HK-2 (cell line): ENCODE data around the gene SLC24A3.

ENCODE experiments used
- DNase-seq: peaks from one replicate; pipeline ENCODE4 v3.0.0-alpha.2; 2018; ENCODE audit not compliant: unreplicated experiment

Gene SLC24A3

GRCh38 chr20:19341348-19342053, 129.1 kb downstream of the SLC24A3 start:
- DNase-seq, result no peak

GRCh38 chr20:19344341-19344740, 131.9 kb downstream of the SLC24A3 start:
- DNase-seq, result no peak

- no peak for DNase-seq
Measured at GRCh38 chr20:19347943-19348456, 135.6 kb downstream of the SLC24A3 start.

- DNase-seq, result no peak
Measured at GRCh38 chr20:19348582-19348981, 136.1 kb downstream of the SLC24A3 start.

GRCh38 chr20:19349879-19350278, 137.4 kb downstream of the SLC24A3 start:
- no peak for DNase-seq

- DNase-seq, result no peak
Measured at GRCh38 chr20:19351542-19351941, 139.1 kb downstream of the SLC24A3 start.

GRCh38 chr20:19354950-19355349, 142.5 kb downstream of the SLC24A3 start:
- DNase-seq, result no peak

- no peak for DNase-seq
Measured at GRCh38 chr20:19361790-19362189, 149.3 kb downstream of the SLC24A3 start.

GRCh38 chr20:19363476-19363875, 151.0 kb downstream of the SLC24A3 start:
- DNase-seq, result no peak

GRCh38 chr20:19367591-19367990, 155.1 kb downstream of the SLC24A3 start:
- DNase-seq, result no peak

- no peak for DNase-seq
Measured at GRCh38 chr20:19368351-19368750, 155.9 kb downstream of the SLC24A3 start.

- DNase-seq, result no peak
Measured at GRCh38 chr20:19370076-19371075, 157.9 kb downstream of the SLC24A3 start.

- DNase-seq, result no peak
Measured at GRCh38 chr20:19371112-19371511, 158.7 kb downstream of the SLC24A3 start.

- DNase-seq, result no peak
Measured at GRCh38 chr20:19374216-19374615, 161.8 kb downstream of the SLC24A3 start.

- no peak for DNase-seq
Measured at GRCh38 chr20:19375395-19375794, 163.0 kb downstream of the SLC24A3 start.

- no peak for DNase-seq
Measured at GRCh38 chr20:19375801-19376200, 163.4 kb downstream of the SLC24A3 start.

- no peak for DNase-seq
Measured at GRCh38 chr20:19376451-19377229, 164.2 kb downstream of the SLC24A3 start.

GRCh38 chr20:19378058-19378457, 165.6 kb downstream of the SLC24A3 start:
- no peak for DNase-seq

GRCh38 chr20:19380211-19380610, 167.8 kb downstream of the SLC24A3 start:
- DNase-seq, result no peak

GRCh38 chr20:19381947-19382346, 169.5 kb downstream of the SLC24A3 start:
- no peak for DNase-seq

GRCh38 chr20:19382386-19383340, 170.2 kb downstream of the SLC24A3 start:
- DNase-seq, result no peak
